HG03354 (cell line): ENCODE measurements around the gene RGMA.
"Not testable (repeated sequence)": the region's sequence is repeated elsewhere in the genome, so short reads cannot be mapped to it uniquely, and the experiment has no call there.

ENCODE experiments used
- ATAC-seq: cut with Tn5 transposase; IDR thresholded peaks from one replicate; pipeline ENCODE4 v1.9.1; 2021; ENCODE audit warnings: mild to moderate bottlenecking; ENCODE audit not compliant: unreplicated experiment, poor library complexity, severe bottlenecking

RGMA gene

GRCh38 chr15:93068581-93069199 is 20.3 kb downstream of the RGMA start:
- no peak for ATAC-seq

GRCh38 chr15:93067649-93068085 is 21.3 kb downstream of the RGMA start:
- no peak for ATAC-seq

- no peak for ATAC-seq
Measured at GRCh38 chr15:93066834-93067648, 22.0 kb downstream of the RGMA start.

- no peak for ATAC-seq
Measured at GRCh38 chr15:93066224-93066681, 22.8 kb downstream of the RGMA start.

GRCh38 chr15:93065641-93066045 is 23.4 kb downstream of the RGMA start:
- ATAC-seq: no peak

- ATAC-seq: no peak
Measured at GRCh38 chr15:93063796-93064690, 25.0 kb downstream of the RGMA start.

- no peak for ATAC-seq
Measured at GRCh38 chr15:93063262-93063671, 25.7 kb downstream of the RGMA start.

GRCh38 chr15:93062628-93063261 is 26.3 kb downstream of the RGMA start:
- ATAC-seq: not testable (repeated sequence)

- no peak for ATAC-seq
Measured at GRCh38 chr15:93060336-93061248, 28.4 kb downstream of the RGMA start.

- no peak for ATAC-seq
Measured at GRCh38 chr15:93059442-93059841, 29.6 kb downstream of the RGMA start.

- no peak for ATAC-seq
Measured at GRCh38 chr15:93058904-93059427, 30.0 kb downstream of the RGMA start.

- ATAC-seq: no peak
Measured at GRCh38 chr15:93058128-93058527, 30.9 kb downstream of the RGMA start.

- no peak for ATAC-seq
Measured at GRCh38 chr15:93057618-93058017, 31.4 kb downstream of the RGMA start.

GRCh38 chr15:93056836-93057235 is 32.2 kb downstream of the RGMA start:
- no peak for ATAC-seq

- no peak for ATAC-seq
Measured at GRCh38 chr15:93055211-93055610, 33.8 kb downstream of the RGMA start.

GRCh38 chr15:93052090-93052879 is 36.7 kb downstream of the RGMA start:
- no peak for ATAC-seq

- no peak for ATAC-seq
Measured at GRCh38 chr15:93051236-93052089, 37.5 kb downstream of the RGMA start.
